ENCODE measurements around the gene MINDY3.

Gene MINDY3

DNA sequence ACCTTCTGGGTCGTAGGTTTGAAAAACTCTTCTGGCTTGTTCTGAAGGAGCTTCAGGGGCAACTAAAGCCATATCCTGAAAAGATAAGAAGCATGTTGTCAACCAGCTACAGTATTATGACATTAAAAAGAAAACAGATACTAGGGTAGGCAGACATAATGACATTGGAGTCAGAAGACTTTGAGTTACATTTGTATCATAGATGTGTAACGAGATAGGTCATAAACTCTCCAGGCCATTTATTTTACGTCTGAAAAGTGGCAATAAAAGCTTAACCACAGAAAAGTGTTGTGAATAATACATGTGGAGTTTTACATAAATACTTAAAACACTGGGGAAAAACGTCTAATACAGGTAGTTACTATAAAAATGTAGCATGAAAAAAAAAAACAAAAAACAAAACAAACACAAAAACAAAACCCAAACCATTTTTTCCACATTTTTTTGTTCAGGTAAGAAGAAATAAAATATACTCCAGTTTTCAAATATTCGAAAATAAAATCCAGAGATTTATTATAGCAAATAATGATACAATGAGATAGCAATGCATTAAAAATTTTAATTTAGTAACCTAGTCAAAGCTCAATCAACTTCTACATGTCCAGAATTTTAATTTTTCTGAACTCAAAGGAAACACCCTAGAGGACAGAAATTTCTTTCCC is 64.1 kb downstream of the MINDY3 start:
- no peak overlapping the region for H3K27ac ChIP-seq (ENCODE audit: low read length)
- H3K9me3 ChIP-seq (ENCODE audit: control insufficient read depth, insufficient read depth, low read length), result no peaks in the 10 kb centered on the region
- H3K36me3 ChIP-seq (ENCODE audit: control insufficient read depth, insufficient read depth, low read length), result no peaks in the 10 kb centered on the region
- no peak for DNase-seq (ENCODE audit: low read depth, low spot score)
- H3K4me3 ChIP-seq (ENCODE audit: low read length), result no peak overlapping the region
- no peaks in the 10 kb centered on the region for H3K27me3 ChIP-seq (ENCODE audit: control insufficient read depth, insufficient read depth, low read length)
- H3K4me1 ChIP-seq (ENCODE audit: control insufficient read depth, insufficient read depth, low read length), result no peaks in the 10 kb centered on the region
- WGBS (ENCODE audit: insufficient coverage, insufficient read length), result no CpG with 5 or more reads among the region's 5 CpGs

DNA sequence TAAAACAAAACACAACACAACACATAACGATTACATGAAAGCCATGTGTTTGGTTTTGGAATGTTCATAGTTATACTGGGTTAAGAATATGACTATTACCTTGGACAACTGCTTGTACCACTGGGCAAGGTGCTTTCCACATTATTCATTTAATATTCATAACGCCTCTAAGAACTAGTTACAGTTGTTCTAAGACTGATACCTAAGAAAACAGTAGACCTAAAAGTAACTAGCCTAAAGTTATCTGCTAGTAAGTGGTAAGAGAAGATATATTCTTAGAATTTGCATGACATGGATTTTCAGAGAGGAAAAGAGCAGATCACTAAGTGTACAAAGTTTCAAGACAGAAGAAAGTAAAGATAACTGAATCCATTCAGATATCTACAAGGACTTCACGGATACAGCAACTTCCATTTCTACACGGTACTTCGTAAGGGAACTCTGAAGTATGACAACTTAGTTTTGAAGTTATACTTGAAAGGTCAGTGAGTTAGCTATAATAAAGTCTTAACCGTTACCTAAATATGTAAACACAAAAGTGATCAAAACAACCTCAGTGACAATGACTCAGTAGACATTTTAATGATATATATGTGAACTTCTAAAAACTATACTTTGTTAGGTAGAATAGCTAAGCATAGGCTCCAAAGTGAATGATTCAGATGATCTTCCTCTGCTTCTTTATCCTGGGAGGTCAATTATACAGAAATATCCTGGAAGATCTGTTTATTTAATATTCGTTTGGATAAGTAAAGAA is 65.1 kb downstream of the MINDY3 start:
- DNase-seq (ENCODE audit: low read depth, low spot score), result no peak
- no CpG with 5 or more reads among the region's 7 CpGs for WGBS (ENCODE audit: insufficient coverage, insufficient read length)
- no peaks in the 10 kb centered on the region for H3K4me1 ChIP-seq (ENCODE audit: control insufficient read depth, insufficient read depth, low read length)
- H3K27me3 ChIP-seq (ENCODE audit: control insufficient read depth, insufficient read depth, low read length), result no peaks in the 10 kb centered on the region
- no peaks in the 10 kb centered on the region for H3K36me3 ChIP-seq (ENCODE audit: control insufficient read depth, insufficient read depth, low read length)
- no peak overlapping the region for H3K27ac ChIP-seq (ENCODE audit: low read length)
- H3K4me3 ChIP-seq (ENCODE audit: low read length), result no peak overlapping the region
- no peaks in the 10 kb centered on the region for H3K9me3 ChIP-seq (ENCODE audit: control insufficient read depth, insufficient read depth, low read length)

DNA sequence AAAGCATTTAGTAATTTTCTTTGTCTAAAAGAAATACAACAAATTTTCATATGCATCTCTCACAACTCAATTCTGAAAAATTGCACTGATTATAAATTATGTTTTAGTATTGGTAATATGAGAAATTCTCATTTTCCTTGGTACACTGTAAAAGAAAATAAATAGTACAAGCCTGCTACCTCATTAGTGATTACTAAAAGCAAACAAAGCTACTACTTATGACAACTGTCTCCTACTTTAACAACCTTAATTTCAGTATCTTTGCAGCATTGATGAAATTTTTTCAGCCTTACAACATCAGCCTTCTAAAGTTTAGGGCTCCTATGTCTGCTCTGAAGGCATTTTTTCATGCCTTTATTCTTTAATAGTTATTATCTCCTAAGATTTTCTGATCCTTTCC is 65.7 kb downstream of the MINDY3 start:
- H3K9me3 ChIP-seq (ENCODE audit: control insufficient read depth, insufficient read depth, low read length), result no peaks in the 10 kb centered on the region
- no peaks in the 10 kb centered on the region for H3K27me3 ChIP-seq (ENCODE audit: control insufficient read depth, insufficient read depth, low read length)
- H3K4me3 ChIP-seq (ENCODE audit: low read length), result no peak overlapping the region
- H3K36me3 ChIP-seq (ENCODE audit: control insufficient read depth, insufficient read depth, low read length), result no peaks in the 10 kb centered on the region
- H3K4me1 ChIP-seq (ENCODE audit: control insufficient read depth, insufficient read depth, low read length), result no peaks in the 10 kb centered on the region
- no peak overlapping the region for H3K27ac ChIP-seq (ENCODE audit: low read length)
- DNase-seq (ENCODE audit: low read depth, low spot score), result no peak

DNA sequence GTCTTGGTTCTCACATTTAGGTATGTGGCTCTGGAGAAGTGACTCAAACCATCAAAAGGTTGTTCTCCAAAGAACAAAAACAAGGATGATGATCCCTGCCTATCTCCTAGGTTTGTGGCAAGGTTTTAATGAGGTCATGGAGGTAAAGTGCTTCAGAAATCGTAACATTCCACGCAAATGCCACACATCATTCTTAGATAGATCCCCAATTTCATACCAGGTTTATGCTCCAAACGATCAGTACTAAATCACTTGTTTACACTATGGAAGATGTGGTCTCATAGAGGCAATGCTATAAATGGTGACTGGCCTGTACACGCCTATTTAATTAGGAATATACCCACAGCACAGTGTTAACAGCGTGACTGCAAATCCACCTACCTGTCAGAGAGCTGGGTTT is 66.6 kb downstream of the MINDY3 start:
- Histone ChIP-seq H3K9me3 (ENCODE audit: control insufficient read depth, insufficient read depth, low read length) (no peaks in the 10 kb centered on the region), H3K4me1 (ENCODE audit: control insufficient read depth, insufficient read depth, low read length) (no peaks in the 10 kb centered on the region), H3K36me3 (ENCODE audit: control insufficient read depth, insufficient read depth, low read length) (no peaks in the 10 kb centered on the region), H3K4me3 (ENCODE audit: low read length) (no peak overlapping the region), H3K27me3 (ENCODE audit: control insufficient read depth, insufficient read depth, low read length) (no peaks in the 10 kb centered on the region), H3K27ac (ENCODE audit: low read length) (no peak overlapping the region)
- no CpG with 5 or more reads among the region's 5 CpGs for WGBS (ENCODE audit: insufficient coverage, insufficient read length)
- DNase-seq (ENCODE audit: low read depth, low spot score), result no peak

DNA sequence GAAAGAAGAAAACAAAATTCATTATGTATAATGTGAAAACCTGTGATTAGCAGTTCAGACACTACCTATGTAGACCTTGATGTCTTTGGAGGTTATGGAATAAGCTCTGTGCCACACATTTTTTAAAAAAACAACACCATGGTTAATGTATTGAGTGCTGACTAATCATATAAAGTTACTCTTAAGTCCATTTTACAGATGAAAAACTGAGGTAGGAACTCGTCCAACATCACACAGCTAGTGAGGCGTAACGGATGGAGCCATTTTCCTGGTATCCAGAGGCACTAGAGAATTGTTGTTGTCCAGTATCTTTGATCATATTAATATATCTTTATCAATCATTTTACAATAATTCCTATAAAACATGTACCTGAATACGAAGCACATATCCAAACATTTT is 67.5 kb downstream of the MINDY3 start:
- Histone ChIP-seq H3K4me1 (ENCODE audit: control insufficient read depth, insufficient read depth, low read length) (no peaks in the 10 kb centered on the region), H3K9me3 (ENCODE audit: control insufficient read depth, insufficient read depth, low read length) (no peaks in the 10 kb centered on the region), H3K4me3 (ENCODE audit: low read length) (no peak overlapping the region), H3K27ac (ENCODE audit: low read length) (no peak overlapping the region), H3K27me3 (ENCODE audit: control insufficient read depth, insufficient read depth, low read length) (no peaks in the 10 kb centered on the region), H3K36me3 (ENCODE audit: control insufficient read depth, insufficient read depth, low read length) (no peaks in the 10 kb centered on the region)
- DNase-seq (ENCODE audit: low read depth, low spot score), result no peak
- WGBS (ENCODE audit: insufficient coverage, insufficient read length), result 100% methylated on average over 1 of the region's 4 CpGs

DNA sequence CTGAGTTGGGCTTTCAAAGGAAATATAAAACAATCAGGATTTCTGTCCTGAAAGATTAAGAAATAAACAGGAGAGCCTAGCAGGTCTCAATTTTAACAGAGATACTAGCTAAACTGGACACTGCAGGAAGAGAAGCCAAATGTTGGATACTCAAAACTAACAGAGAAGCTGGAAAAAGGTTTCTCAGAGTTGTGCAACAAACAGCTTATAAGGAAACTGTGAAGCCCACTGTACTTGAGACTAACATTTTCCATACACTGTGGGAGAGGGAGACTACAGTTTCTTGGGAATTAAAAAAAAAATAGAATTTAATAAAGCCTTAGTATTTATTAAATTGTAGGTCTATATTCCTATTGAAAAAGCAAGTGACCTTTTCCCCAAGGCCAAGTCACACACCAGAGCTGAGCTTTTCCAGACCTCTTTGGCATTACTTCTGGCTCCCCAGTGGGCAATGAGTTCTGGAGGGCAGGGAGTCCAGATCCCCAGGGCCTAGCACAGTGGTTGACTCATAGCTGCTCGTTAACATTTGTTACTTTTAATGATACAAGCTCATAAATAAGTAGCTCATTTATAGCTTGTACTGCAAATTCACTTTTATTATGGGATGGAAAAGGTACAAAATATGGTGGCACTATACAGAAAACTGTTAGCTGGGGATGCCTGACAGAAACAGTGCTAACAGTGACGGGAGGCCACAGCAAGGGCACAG is 68.3 kb downstream of the MINDY3 start:
- no peaks in the 10 kb centered on the region for H3K9me3 ChIP-seq (ENCODE audit: control insufficient read depth, insufficient read depth, low read length)
- H3K36me3 ChIP-seq (ENCODE audit: control insufficient read depth, insufficient read depth, low read length), result no peaks in the 10 kb centered on the region
- no CpG with 5 or more reads among the region's 2 CpGs for WGBS (ENCODE audit: insufficient coverage, insufficient read length)
- H3K4me3 ChIP-seq (ENCODE audit: low read length), result no peak overlapping the region
- no peak for DNase-seq (ENCODE audit: low read depth, low spot score)
- H3K27ac ChIP-seq (ENCODE audit: low read length), result no peak overlapping the region
- no peaks in the 10 kb centered on the region for H3K27me3 ChIP-seq (ENCODE audit: control insufficient read depth, insufficient read depth, low read length)
- H3K4me1 ChIP-seq (ENCODE audit: control insufficient read depth, insufficient read depth, low read length), result no peaks in the 10 kb centered on the region

DNA sequence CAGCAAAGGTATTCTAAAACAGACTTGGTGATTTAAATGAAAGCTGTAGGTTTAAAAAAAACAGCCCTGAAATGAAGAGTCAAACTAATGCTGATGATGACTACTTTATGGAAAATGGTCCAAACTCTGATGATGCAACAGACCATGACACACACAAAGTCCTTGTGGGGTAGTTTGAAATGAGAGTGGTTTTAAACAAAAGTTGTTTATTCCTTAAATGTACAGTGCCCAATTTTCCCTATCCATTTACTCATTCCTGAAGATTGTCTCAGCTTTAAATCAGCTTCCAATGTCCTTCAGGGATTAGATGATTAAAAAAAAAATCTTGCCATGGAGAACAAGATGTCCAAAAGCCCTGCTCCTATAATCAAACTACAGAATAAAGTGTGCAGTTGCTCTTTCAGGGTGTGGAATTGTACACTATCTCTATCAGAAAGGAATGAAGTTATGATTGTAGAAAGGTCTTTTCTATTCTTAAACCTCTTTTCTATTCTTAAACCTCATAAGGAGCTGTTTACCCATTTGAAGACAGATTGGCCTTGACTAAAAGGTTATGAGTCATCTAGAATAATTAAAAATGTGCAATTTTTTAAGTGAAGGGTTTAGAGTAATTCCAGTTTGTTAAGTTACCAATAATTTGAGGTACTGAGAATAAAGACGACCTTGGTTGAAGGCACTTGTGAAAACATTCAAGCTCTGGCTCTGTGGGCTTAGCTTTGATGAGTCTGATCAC is 70.3 kb downstream of the MINDY3 start:
- Histone ChIP-seq H3K9me3 (ENCODE audit: control insufficient read depth, insufficient read depth, low read length) (no peaks in the 10 kb centered on the region), H3K4me1 (ENCODE audit: control insufficient read depth, insufficient read depth, low read length) (no peaks in the 10 kb centered on the region), H3K27ac (ENCODE audit: low read length) (no peak overlapping the region), H3K27me3 (ENCODE audit: control insufficient read depth, insufficient read depth, low read length) (no peaks in the 10 kb centered on the region), H3K36me3 (ENCODE audit: control insufficient read depth, insufficient read depth, low read length) (no peaks in the 10 kb centered on the region), H3K4me3 (ENCODE audit: low read length) (no peak overlapping the region)
- no CpG with 5 or more reads among the region's 1 CpG for WGBS (ENCODE audit: insufficient coverage, insufficient read length)
- DNase-seq (ENCODE audit: low read depth, low spot score), result no peak

DNA sequence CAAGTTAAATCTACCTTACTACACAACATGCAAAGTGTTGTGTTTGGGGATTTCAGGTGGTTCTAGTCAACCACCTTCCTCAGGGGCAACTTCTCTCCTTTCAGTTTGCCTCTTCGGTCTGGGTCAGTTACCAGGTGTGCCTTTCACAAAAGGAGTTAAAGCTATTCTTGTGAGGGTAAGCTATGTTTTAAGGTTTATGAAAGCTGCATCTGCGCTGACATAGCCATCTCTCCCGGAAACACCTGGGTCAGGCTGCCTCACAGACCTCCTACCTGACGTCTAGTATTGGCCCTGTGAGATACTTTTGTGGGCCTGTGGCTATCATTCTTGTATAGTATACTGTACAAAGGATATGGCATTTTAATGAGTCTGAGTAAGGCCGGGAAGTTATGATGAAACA is 72.9 kb downstream of the MINDY3 start:
- H3K9me3 ChIP-seq (ENCODE audit: control insufficient read depth, insufficient read depth, low read length), result no peaks in the 10 kb centered on the region
- H3K27ac ChIP-seq (ENCODE audit: low read length), result no peak overlapping the region
- no peaks in the 10 kb centered on the region for H3K27me3 ChIP-seq (ENCODE audit: control insufficient read depth, insufficient read depth, low read length)
- H3K4me1 ChIP-seq (ENCODE audit: control insufficient read depth, insufficient read depth, low read length), result peaks cover 2% of the 10 kb centered on the region; the same call in 1 of the 2 replicates
- H3K4me3 ChIP-seq (ENCODE audit: low read length), result no peak overlapping the region
- H3K36me3 ChIP-seq (ENCODE audit: control insufficient read depth, insufficient read depth, low read length), result no peaks in the 10 kb centered on the region
- DNase-seq (ENCODE audit: low read depth, low spot score), result no peak
- WGBS (ENCODE audit: insufficient coverage, insufficient read length), result no CpG with 5 or more reads among the region's 5 CpGs

DNA sequence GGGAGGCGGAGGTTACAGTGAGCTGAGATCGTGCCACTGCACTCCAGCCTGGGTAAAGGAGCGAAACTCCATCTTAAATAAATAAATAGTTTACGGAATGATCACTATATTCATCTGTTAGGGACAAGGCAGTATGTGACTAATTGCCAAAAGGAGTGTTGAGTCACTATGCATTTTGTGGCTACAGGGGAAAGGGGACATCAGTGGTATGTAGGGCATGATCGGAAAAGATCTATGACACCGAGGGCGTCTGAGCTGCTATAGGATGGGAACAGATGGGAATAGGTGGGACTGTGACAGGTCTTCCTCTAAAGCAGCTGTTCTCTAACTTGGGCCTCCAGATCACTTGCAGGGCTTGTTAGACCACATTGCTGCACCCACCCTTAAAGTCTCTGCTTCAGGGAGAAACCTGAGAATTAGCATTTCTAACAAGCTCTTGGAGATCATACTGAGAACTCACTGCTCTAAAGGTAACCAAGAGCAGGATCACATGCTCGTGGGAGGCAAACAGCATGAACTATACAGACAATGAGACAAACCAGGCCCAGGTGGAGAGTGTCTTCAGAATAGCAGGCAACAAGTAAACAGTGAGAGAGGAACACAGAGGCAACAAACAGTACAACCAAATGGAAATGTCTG is 75.5 kb downstream of the MINDY3 start:
- Histone ChIP-seq H3K9me3 (ENCODE audit: control insufficient read depth, insufficient read depth, low read length) (no peaks in the 10 kb centered on the region), H3K36me3 (ENCODE audit: control insufficient read depth, insufficient read depth, low read length) (no peaks in the 10 kb centered on the region), H3K4me1 (ENCODE audit: control insufficient read depth, insufficient read depth, low read length) (peaks cover 2% of the 10 kb centered on the region; the same call in 1 of the 2 replicates), H3K27me3 (ENCODE audit: control insufficient read depth, insufficient read depth, low read length) (no peaks in the 10 kb centered on the region), H3K4me3 (ENCODE audit: low read length) (no peak overlapping the region), H3K27ac (ENCODE audit: low read length) (no peak overlapping the region)
- no CpG with 5 or more reads among the region's 8 CpGs for WGBS (ENCODE audit: insufficient coverage, insufficient read length)
- no peak for DNase-seq (ENCODE audit: low read depth, low spot score)
